Activated T-cell treated with anti-CD3 and anti-CD28 coated beads, Interleukin-2, amount 50 U/mL, for 4 hours (primary cell): ENCODE results near the gene HLA-DMA. TPM values are rescaled to one million over a fixed set of nuclear protein-coding genes. Genes with fewer than 3 reads are reported as not detected.
"Not testable (repeated sequence)": the region's sequence is repeated elsewhere in the genome, so short reads cannot be mapped to it uniquely, and the experiment has no call there.

Experiments
- ATAC-seq, 2 donors: fragments of 200-7000 bp; cut with Tn5 transposase; one replicate each; pipeline ENCODE4 v1.10.0; 2021
- DNase-seq: peaks from one replicate; pipeline ENCODE4 v3.0.0-alpha.2; 2020
- H3K27me3 Mint-ChIP-seq: one replicate; pipeline ENCODE4 v1.8.0; 2021; ENCODE audit warnings: low read depth, mixed read lengths
- H3K36me3 Mint-ChIP-seq: one replicate; pipeline ENCODE4 v1.8.0; 2022; ENCODE audit warnings: mixed read lengths; ENCODE audit not compliant: insufficient read depth
- H3K4me1 Mint-ChIP-seq: one replicate; pipeline ENCODE4 v1.8.0; 2021; ENCODE audit warnings: low read depth, mixed read lengths
- H3K4me3 Mint-ChIP-seq: one replicate; pipeline ENCODE4 v1.8.0; 2021; ENCODE audit warnings: mild to moderate bottlenecking, moderate library complexity, mixed read lengths
- H3K9me3 Mint-ChIP-seq: one replicate; pipeline ENCODE4 v1.8.0; 2021; ENCODE audit warnings: mixed read lengths
- total RNA-seq, 3 donors: library from RNA; stranded (reverse); gene quantifications; one replicate each; pipeline ENCODE4 v1.2.1, GENCODE V29; 2021

The HLA-DMA gene
- total RNA-seq, 3 donors from 2014 or later = 4.3 to 6.4 (median 5.5) TPM

GRCh38 chr6:32953775-32954174, 878 bp upstream of the HLA-DMA start:
- ATAC-seq (no peak), DNase-seq (no peak)
- Mint-ChIP-seq H3K36me3 (peaks cover 2% of the 10 kb centered on the region), H3K9me3 (no peaks in the 10 kb centered on the region), H3K4me1 (peaks cover 60% of the 10 kb centered on the region), H3K27me3 (no peaks in the 10 kb centered on the region), H3K4me3 (no peak overlapping the region)

- Mint-ChIP-seq H3K4me1 (peaks cover 68% of the 10 kb centered on the region), H3K27me3 (no peaks in the 10 kb centered on the region), H3K9me3 (no peaks in the 10 kb centered on the region), H3K36me3 (no peaks in the 10 kb centered on the region), H3K4me3 (no peak overlapping the region)
- ATAC-seq (no peak), DNase-seq (no peak)
These were observed 2.4 kb downstream of the HLA-DMA start for GRCh38 chr6:32950449-32950848.

GRCh38 chr6:32950010-32950409, 2.9 kb downstream of the HLA-DMA start:
- no peaks in the 10 kb centered on the region for H3K36me3 Mint-ChIP-seq
- H3K27me3 Mint-ChIP-seq = no peaks in the 10 kb centered on the region
- no peak overlapping the region for H3K4me3 Mint-ChIP-seq
- DNase-seq (no peak), ATAC-seq (no peak)
- peaks cover 68% of the 10 kb centered on the region for H3K4me1 Mint-ChIP-seq
- H3K9me3 Mint-ChIP-seq = no peaks in the 10 kb centered on the region

GRCh38 chr6:32949113-32949512, 3.8 kb downstream of the HLA-DMA start:
- DNase-seq (no peak), ATAC-seq (no peak)
- no peaks in the 10 kb centered on the region for H3K27me3 Mint-ChIP-seq
- peaks cover 68% of the 10 kb centered on the region for H3K4me1 Mint-ChIP-seq
- no peak overlapping the region for H3K4me3 Mint-ChIP-seq
- no peaks in the 10 kb centered on the region for H3K36me3 Mint-ChIP-seq
- H3K9me3 Mint-ChIP-seq = no peaks in the 10 kb centered on the region

- DNase-seq (peak; percentile 27), ATAC-seq (no peak)
- Mint-ChIP-seq H3K36me3 (no peaks in the 10 kb centered on the region), H3K27me3 (no peaks in the 10 kb centered on the region), H3K4me3 (no peak overlapping the region), H3K4me1 (peaks cover 67% of the 10 kb centered on the region), H3K9me3 (no peaks in the 10 kb centered on the region)
These were observed 5.1 kb downstream of the HLA-DMA start for GRCh38 chr6:32947552-32948465.

GRCh38 chr6:32946893-32947292, 6.0 kb downstream of the HLA-DMA start:
- no peak for ATAC-seq
- Mint-ChIP-seq H3K36me3 (no peaks in the 10 kb centered on the region), H3K4me3 (no peak overlapping the region), H3K9me3 (no peaks in the 10 kb centered on the region), H3K27me3 (no peaks in the 10 kb centered on the region), H3K4me1 (peaks cover 67% of the 10 kb centered on the region)
- DNase-seq = no peak

GRCh38 chr6:32945953-32946352, 6.9 kb downstream of the HLA-DMA start:
- H3K4me3 Mint-ChIP-seq = no peak overlapping the region
- DNase-seq (no peak), ATAC-seq (no peak)
- peaks cover 75% of the 10 kb centered on the region for H3K4me1 Mint-ChIP-seq
- H3K36me3 Mint-ChIP-seq = no peaks in the 10 kb centered on the region
- no peaks in the 10 kb centered on the region for H3K9me3 Mint-ChIP-seq
- no peaks in the 10 kb centered on the region for H3K27me3 Mint-ChIP-seq

GRCh38 chr6:32945108-32945760, 7.7 kb downstream of the HLA-DMA start:
- Mint-ChIP-seq H3K27me3 (no peaks in the 10 kb centered on the region), H3K4me3 (peak overlapping the region; percentile 5), H3K9me3 (no peaks in the 10 kb centered on the region), H3K36me3 (no peaks in the 10 kb centered on the region), H3K4me1 (peaks cover 79% of the 10 kb centered on the region)
- DNase-seq = peak; percentile 46
- no peak for ATAC-seq

- peaks cover 73% of the 10 kb centered on the region for H3K4me1 Mint-ChIP-seq
- H3K4me3 Mint-ChIP-seq = peak overlapping the region; percentile 57
- no peaks in the 10 kb centered on the region for H3K36me3 Mint-ChIP-seq
- peak; percentile 47 to 53 for ATAC-seq
- no peaks in the 10 kb centered on the region for H3K9me3 Mint-ChIP-seq
- H3K27me3 Mint-ChIP-seq = no peaks in the 10 kb centered on the region
- DNase-seq = no peak
These were observed 8.8 kb downstream of the HLA-DMA start for GRCh38 chr6:32943864-32944649.

- H3K4me3 Mint-ChIP-seq, DNase-seq, H3K27me3 Mint-ChIP-seq, H3K9me3 Mint-ChIP-seq, ATAC-seq, H3K36me3 Mint-ChIP-seq: not testable (repeated sequence)
- peaks cover 69% of the 10 kb centered on the region for H3K4me1 Mint-ChIP-seq
These were observed 10.3 kb downstream of the HLA-DMA start for GRCh38 chr6:32942555-32943123.

- DNase-seq = peak; percentile 24
- Mint-ChIP-seq H3K9me3 (no peaks in the 10 kb centered on the region), H3K4me3 (peak overlapping the region; percentile 84), H3K4me1 (peaks cover 60% of the 10 kb centered on the region), H3K36me3 (peaks cover 2% of the 10 kb centered on the region), H3K27me3 (no peaks in the 10 kb centered on the region)
- peak; percentile 83 to 87 for ATAC-seq
These were observed 11.6 kb downstream of the HLA-DMA start for GRCh38 chr6:32941214-32941768.

GRCh38 chr6:32940656-32941213, 12.2 kb downstream of the HLA-DMA start, which contains the start of gene HLA-DMB:
HLA-DMB (minus strand) TSS chr6:32941028; CDS start chr6:32940807, 221 bp downstream.
- H3K36me3 Mint-ChIP-seq = peaks cover 2% of the 10 kb centered on the region
- peaks cover 59% of the 10 kb centered on the region for H3K4me1 Mint-ChIP-seq
- peak; percentile 82 to 83 for ATAC-seq
- H3K4me3 Mint-ChIP-seq = peak within 1 kb of the TSS; percentile 84
- no peaks in the 10 kb centered on the region for H3K9me3 Mint-ChIP-seq
- H3K27me3 Mint-ChIP-seq = no peaks in the 10 kb centered on the region
- DNase-seq = peak; percentile 23

- Mint-ChIP-seq H3K36me3 (peaks cover 2% of the 10 kb centered on the region), H3K9me3 (no peaks in the 10 kb centered on the region), H3K4me1 (peaks cover 42% of the 10 kb centered on the region), H3K27me3 (no peaks in the 10 kb centered on the region), H3K4me3 (peak overlapping the region; percentile 16)
- DNase-seq (no peak), ATAC-seq (no peak)
These were observed 14.4 kb downstream of the HLA-DMA start for GRCh38 chr6:32938494-32938893.
